GM19238 (cell line): Measurements from ENCODE around the gene PIK3AP1.

Experiments
- DNase-seq: peaks from one replicate; pipeline ENCODE4 v3.0.0; 2011; ENCODE audit warnings: low spot score; ENCODE audit not compliant: insufficient read length

Gene PIK3AP1

DNA sequence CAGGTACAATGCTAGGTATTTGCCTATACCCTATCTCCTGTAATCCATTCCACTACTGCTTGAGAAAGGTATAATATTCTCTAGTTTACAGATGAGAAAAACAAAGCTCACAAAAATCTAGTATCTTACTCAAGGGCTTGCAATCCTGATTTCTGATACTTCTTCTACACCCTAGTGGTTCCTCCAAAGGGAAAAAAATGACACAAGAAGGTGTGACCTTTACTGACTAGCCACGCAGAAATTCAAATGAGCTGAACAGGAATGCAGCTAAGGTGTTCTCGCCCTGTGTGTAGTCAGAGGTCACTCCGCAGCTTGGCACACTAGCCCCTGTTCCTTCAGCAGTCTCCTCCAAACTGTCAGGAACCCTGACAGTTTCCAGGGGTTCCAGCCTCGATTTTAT is 74.0 kb downstream of the PIK3AP1 start:
- DNase-seq: no peak

- DNase-seq: no peak
These were observed 75.1 kb downstream of the PIK3AP1 start for GRCh38 chr10:96645191-96645721.

- no peak for DNase-seq
These were observed 76.4 kb downstream of the PIK3AP1 start for GRCh38 chr10:96643920-96644319.

GRCh38 chr10:96642973-96643372 is 77.3 kb downstream of the PIK3AP1 start:
- no peak for DNase-seq

- DNase-seq: no peak
These were observed 77.8 kb downstream of the PIK3AP1 start for GRCh38 chr10:96642530-96642929.

GRCh38 chr10:96641396-96642295 is 78.7 kb downstream of the PIK3AP1 start:
- no peak for DNase-seq

GRCh38 chr10:96639899-96640298 is 80.4 kb downstream of the PIK3AP1 start:
- no peak for DNase-seq

DNA sequence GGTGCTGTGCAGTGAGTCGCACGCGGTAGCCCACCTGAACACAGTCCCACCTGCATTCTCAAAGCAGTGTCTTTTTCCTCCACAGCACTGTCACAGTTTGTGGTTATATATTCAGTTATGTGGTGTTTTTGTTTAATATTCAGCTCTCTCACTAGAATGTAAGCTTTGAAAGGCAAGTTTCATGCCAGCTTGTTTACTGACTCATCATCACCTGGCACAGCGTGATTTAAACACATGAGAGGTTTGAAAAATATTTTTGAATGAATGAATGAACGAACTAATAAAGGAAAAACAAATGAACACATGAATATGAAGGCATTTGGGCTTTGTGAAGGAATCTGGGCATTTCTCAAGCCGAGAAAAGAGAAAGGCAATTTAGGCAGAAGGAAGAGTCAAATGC is 81.6 kb downstream of the PIK3AP1 start:
- DNase-seq: no peak

DNA sequence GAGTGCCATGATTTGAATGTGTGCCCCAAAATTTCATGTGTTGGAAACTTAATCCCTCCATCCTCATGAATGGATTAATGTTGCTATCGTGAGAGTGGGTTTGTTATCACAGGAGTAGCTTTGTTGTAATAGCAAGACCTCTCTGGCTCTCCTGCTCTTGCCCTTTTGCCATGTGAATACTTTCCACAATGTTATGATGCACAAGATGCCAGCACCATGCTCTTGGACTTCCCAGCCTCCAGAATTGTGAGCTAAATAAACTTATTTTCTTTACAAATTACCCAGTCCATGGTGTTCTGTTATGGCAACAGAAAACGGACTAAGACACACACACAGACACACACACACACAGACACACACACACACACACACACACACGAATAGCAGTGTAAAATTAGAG is 82.2 kb downstream of the PIK3AP1 start:
- DNase-seq: no peak

- no peak for DNase-seq
These were observed 82.6 kb downstream of the PIK3AP1 start for GRCh38 chr10:96637709-96638108.

GRCh38 chr10:96636551-96636950 is 83.8 kb downstream of the PIK3AP1 start:
- no peak for DNase-seq

DNA sequence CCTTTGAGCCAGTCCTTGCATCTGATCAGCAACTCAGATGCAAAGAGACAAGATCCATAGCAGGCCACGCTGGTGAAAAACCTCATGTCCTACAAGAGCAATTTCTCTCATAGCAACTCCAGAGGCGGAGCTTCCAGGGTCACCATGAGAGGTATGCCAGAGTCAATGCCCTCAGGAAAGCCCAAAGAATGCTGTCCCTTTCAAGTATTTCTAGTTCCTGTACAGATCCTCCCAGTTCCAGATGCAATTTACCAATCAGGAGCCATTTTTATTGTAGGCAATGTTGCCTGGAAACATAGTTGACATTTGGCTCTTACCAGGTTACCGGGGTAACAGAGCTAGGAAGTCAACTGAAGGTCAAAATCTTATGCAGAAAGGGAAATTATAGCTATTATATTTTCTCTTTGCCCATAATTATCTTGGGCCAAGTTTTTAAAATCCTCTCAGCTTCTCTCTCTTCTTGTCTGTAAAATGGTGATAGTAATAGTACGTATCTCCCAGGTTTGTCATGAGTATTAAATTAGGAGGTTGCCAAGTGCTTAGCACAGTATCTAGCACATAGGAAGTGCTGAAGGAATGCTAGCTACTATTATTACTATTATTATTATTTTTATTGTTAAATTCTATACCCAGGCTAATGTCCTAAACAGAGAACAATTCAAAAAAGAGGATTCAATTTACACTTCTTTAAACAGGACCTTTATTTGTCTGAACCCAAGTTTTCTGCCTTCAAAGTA is 87.2 kb downstream of the PIK3AP1 start:
- no peak for DNase-seq

- no peak for DNase-seq
These were observed 93.0 kb downstream of the PIK3AP1 start for GRCh38 chr10:96627292-96627691.

GRCh38 chr10:96626795-96627194 is 93.5 kb downstream of the PIK3AP1 start:
- DNase-seq: no peak

- DNase-seq: no peak
These were observed 95.1 kb downstream of the PIK3AP1 start for GRCh38 chr10:96625173-96625572.

DNA sequence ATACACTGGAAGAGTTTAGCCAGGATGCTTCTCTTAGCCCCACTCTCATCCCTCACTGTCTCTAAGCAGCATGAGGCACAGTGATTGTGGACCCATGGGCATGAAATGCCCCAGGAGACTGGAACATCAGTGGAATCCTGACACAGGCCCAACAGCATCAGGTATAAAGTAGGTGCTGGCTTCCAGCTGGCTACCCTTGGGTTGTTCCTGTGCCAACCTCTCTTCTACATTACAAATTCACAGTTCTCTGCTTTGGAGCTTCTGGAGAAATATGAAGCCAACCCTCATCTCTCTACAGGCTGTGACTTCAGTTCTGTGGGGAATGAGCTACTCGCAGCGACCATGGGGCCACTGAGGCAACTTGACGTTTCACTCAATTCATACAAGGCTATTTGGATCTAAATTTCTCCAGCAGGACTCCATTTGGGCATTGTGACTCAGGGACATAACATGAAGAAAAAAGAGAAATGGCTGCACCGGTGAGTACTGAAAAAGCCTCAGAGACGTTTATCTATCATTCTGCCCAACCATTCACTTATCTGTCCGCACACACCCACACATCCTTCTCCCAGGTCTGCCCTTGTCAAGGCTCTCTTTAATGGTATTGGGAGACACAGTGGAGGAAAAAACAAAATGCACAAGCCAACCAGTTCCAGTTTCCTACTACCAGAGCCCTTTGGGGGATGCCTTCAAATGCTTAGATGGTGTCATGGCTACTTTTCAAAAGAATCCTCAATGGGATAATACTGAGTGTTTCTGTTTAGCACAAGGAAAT is 98.1 kb downstream of the PIK3AP1 start:
- DNase-seq: no peak

DNA sequence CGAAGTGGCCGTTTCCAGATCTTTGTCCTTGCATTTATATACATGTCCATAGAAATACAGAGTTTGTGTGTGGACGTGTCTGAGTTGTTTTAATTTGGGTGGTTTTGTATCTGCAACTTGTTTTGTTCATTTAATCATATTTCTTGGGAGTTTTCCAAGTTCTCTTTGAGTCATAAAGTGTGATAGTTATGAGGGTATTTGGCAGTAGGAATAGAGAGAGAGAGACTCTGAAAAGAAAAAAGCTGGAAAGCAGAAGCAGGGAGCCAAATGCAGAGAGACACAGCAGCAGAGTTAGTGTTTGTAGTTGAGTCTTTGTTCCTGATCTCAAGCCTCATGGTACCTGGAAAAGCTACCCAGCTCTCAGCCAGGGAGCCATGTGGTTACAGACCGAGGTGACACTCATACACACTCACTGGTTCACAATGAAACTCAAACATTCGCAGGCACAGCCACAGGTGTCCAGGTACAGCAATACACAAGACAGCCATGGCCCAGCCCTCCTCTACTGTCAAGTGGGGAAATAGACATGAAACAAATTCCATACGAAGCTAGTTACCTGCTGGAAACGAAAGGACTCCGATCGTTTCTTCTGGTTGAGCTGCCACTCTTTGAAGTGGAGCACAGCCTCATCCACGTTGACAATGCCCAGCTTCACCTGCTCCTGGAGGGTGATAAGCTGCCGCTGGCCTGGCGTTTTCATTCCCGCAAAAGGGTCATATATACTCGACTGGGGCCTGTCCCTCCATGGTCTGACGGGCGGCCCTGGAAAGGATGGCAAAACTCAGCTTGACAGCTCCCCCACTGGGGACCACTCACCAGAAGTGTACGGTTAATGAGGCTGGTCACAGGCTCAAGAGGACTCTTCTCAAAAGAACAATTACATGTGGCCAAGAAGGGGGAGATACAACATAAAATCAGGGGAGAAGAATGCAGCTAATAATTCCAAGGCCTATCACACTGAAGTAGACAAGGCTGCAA is 100.2 kb downstream of the PIK3AP1 start:
- no peak for DNase-seq

GRCh38 chr10:96619120-96619519 is 101.2 kb downstream of the PIK3AP1 start:
- no peak for DNase-seq

GRCh38 chr10:96618653-96619052 is 101.7 kb downstream of the PIK3AP1 start:
- DNase-seq: no peak

GRCh38 chr10:96616961-96617360 is 103.4 kb downstream of the PIK3AP1 start:
- DNase-seq: no peak
